ENCODE results near the gene MAPKAPK2.

MAPKAPK2 gene

DNA sequence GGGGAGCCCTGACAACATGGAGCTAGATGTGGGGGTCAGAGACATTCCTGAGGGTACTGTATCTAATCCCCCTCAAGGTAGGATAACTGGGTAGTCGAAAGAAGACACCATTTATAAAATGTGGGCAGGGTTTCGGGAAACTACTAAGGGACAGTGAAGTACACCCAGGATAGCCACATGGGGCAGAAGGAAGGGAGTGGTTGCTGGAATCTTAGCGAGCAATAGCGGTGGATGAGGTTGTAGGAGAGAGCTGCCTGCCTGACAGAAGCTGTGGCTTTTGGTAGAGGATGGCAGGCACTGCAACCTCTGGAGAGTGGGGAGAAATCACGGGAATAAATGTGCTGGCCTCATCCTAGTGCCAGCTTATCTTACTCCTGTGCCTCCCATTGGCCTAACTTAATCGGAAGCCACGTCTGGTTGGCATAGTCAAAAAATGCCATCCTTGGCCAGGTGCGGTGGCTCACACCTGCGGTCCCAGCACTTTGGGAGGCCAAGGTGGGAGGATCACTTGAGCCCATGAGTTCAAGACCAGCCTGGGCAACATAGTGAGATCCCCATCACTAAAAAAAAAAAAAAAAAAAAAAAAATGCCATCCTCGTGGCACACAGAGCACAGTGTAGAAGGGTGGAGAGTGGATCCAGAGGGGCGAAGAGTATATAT is 23.4 kb upstream of the MAPKAPK2 start:
- DNase-seq, result no peak

- no peak for DNase-seq
These were observed 22.2 kb upstream of the MAPKAPK2 start for GRCh38 chr1:206662396-206663092.

DNA sequence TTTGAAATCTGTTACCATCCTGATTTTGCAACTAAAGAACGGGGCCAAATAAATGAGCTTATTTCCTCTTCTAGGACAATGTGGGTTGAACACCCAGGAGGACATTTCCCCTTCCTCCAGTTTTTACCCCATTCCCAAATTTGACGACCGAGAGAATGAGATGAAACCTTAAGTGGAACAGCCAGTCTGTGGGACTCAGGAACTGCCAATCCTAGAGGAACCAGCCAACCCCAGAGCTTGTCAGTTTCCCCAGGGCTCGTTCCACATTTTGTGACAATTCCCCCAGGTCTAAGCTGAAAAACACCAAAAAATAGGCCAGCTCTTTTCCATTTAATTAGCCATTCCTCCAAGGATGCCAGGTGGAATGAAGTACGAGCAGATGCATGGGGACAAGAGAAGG is 21.3 kb upstream of the MAPKAPK2 start:
- DNase-seq, result no peak

GRCh38 chr1:206663832-206664652 is 20.7 kb upstream of the MAPKAPK2 start:
- peak; percentile 56 for DNase-seq

GRCh38 chr1:206664740-206665139 is 20.0 kb upstream of the MAPKAPK2 start:
- no peak for DNase-seq

- no peak for DNase-seq
These were observed 18.6 kb upstream of the MAPKAPK2 start for GRCh38 chr1:206666031-206666561.

DNA sequence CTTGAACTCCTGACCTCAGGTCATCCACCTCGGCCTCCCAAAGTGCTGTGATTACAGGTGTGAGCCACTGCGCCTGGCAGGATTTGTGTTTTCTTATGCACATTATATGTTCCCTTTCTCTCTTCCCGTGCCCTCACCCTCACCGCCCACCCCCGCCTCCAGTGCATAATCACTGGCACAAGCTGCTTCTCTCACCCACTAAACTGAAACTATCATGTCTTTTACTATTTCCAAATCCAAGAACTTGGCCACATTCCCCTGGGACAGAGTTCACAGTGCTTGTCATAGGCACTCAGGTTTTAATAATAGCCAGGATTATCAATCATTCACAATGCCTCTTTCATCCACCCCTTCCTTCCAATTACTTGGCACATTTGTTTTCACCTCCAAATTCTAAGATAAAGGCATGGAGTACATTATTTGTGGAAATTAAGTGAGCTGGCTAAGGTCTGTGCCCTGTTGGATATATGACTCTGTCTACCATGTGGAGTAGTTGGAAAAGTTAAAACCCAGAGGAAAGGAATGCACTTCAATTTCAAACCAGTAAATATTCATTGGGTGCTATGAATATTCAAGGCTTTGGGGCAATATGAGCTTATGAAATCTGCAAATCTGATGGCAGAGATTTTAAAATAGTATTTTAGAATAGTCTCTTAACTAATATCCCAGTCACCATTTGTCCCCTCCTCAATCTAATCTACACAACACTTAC is 17.6 kb upstream of the MAPKAPK2 start:
- no peak for DNase-seq

- DNase-seq, result no peak
These were observed 16.4 kb upstream of the MAPKAPK2 start for GRCh38 chr1:206668351-206668750.

- no peak for DNase-seq
These were observed 15.8 kb upstream of the MAPKAPK2 start for GRCh38 chr1:206668874-206669410.

- DNase-seq, result no peak
These were observed 12.6 kb upstream of the MAPKAPK2 start for GRCh38 chr1:206672011-206672688.

DNA sequence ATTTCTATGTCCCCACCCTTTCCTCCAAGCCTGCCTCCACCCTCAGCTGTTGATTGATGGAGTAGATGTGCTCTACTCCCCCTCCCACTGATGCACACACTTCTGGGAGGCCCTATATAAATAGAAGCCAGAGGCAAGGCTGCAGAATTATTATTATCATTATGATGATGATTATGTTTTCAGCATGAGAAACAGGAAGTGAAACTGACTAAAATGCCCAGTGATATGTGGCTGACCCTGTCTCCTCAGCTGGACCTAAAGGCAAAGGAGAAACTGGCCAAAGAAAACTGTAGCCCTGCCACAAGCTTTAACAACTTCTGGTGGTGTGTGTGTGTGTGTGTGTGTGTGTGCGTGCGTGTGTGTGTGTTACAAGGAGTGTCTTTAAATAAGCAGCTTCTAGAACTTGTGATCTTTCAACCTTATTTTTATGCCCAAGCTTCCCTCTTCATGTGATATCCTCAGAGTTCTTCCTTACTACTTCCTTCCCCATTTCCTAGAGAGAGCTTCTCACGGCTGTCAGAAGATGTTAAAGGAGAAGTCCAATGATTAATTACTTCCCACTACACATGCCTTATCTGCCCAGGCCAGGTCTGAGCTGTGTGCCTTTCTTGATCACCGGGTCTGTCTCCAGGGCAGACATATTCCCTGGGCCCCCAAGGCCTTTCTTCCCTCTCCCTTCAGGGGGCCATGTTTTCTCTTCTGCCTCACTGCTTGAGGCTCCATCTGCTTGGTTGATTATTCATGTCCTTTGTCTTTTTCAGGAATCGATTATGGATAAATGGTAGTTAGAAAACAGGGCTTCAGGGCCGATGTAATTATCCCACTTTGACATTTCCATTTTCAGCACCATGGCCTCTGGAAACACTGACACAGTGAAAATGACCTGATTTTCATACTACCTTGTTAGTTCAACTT is 11.6 kb upstream of the MAPKAPK2 start:
- no peak for DNase-seq

- DNase-seq, result no peak
These were observed 10.5 kb upstream of the MAPKAPK2 start for GRCh38 chr1:206674236-206674635.

DNA sequence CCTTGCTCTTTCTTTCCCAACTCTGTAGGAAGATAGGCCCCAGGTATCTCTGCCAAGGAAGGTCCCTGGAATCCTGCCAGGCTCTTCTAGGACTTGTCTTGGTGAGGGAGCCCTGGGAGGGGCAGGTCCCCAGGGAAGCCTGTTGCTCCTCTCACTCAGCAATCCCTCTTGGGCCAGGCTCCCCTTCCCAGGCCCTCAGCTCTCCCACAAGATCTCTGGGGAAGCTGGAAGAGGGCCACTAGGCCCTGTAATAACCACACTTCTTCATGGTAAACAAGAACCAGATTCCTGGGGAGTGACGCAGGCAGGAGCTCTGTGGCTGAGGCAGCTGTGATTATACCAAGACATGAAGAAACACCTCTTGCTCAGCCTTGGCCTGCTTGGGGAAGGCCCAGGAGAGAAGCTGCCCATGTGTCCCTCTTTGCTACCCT is 9.9 kb upstream of the MAPKAPK2 start:
- DNase-seq, result no peak

- DNase-seq, result no peak
These were observed 8.2 kb upstream of the MAPKAPK2 start for GRCh38 chr1:206676499-206676898.

DNA sequence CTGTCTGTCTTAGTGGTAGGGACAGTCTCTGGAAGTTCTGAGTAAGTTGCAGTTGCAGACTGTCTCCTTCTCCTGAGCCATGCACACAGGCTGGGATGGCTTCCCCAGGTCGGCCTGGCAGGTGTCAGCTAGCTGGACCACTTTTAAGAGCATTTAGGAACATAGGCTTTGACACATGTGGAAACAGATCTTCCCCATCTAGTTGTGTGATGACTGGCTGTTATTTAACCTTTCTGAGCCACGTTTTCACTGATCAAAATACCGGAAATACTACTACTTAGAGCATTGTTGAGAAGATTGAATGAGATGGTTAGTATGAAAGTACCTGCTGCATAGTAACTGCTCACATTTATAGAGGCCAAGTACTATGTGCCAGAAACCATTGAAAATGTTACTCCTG is 6.2 kb upstream of the MAPKAPK2 start:
- DNase-seq, result no peak

- no peak for DNase-seq
These were observed 4.9 kb upstream of the MAPKAPK2 start for GRCh38 chr1:206679738-206680211.

GRCh38 chr1:206680279-206680678 is 4.4 kb upstream of the MAPKAPK2 start:
- no peak for DNase-seq

- DNase-seq, result no peak
These were observed 3.3 kb upstream of the MAPKAPK2 start for GRCh38 chr1:206681359-206681758.

DNA sequence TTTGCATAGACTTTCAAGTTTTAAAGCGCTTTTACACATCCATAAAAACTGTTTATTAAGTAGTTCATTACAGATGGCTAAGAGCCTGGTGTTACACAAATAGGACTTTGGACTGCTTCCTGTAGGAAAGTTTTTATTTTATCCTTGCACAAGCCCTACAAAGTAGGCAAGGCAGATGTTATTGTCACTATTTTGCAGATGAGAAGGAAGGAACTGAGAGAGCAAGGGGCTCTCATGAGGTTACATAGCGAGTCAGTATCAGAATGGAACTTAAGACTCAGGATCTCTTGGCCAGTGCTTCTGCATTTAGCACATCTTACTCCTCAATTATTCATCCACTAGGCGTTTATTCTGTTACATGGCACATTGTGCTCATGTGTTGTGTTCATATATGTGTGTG is 2.6 kb upstream of the MAPKAPK2 start:
- DNase-seq, result no peak

GRCh38 chr1:206683313-206683712 is 1.4 kb upstream of the MAPKAPK2 start:
- DNase-seq, result no peak

DNA sequence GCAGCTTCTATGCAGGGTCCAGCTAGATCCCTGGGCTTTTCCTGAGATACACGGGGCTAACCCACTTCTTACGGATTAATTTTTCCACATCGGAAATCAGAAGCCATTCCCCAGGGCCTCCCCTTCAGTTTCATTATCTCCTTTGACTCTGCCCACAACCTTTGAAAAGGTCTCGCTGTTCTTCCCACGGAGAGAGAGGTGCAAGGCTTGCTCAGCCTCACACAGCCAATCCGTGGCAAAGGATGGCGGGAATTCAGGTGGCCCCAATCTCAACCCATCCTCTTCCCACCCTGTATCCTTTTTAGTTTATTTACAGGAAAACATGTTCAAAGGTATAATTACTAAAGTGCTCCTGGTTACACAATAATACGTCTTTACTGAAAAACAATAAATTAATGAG is 702 bp upstream of the MAPKAPK2 start:
- DNase-seq, result no peak

Data from activated CD4-positive, alpha-beta T cell treated with anti-CD3 and anti-CD28 coated beads for 1 hour (primary cell).